Measurements from ENCODE around the gene CORO2A.
"Not testable (repeated sequence)": the region's sequence is repeated elsewhere in the genome, so short reads cannot be mapped to it uniquely, and the experiment has no call there.

The CORO2A gene

DNA sequence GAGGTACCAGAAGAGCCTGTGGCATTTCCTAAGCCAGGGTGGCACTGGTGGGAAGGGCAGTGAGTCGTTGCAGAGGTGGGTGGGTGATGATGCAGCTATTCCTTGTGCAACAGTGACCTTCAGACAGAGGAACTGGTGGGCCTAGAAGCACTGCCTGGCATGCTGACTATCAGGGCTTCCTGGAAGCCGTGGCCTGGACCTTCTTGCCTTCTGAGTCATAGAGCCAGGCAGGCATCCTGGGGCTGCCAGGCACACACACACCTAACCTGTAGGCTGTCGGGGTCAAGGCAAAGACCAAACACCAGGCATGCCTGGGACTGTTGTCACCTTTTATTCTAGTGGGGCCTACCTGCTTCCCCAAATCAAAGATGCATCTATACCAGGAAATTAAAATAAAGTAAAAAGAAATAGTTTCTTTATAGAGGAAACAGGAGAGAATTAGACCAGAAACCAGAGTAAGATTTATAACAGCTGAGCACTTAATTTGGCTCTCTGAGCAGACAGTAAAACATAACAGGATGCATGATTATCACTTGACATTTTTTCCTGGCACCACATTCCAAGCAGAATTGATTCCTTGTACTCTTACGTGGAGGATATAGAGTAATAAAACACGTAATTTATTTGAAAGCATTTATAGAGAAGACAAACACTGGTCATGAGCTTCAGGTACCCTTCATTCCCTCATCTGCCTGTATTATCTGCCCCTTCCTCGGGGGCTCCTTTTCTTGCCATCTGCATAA is 110.8 kb downstream of the CORO2A start:
- no peak for DNase-seq

DNA sequence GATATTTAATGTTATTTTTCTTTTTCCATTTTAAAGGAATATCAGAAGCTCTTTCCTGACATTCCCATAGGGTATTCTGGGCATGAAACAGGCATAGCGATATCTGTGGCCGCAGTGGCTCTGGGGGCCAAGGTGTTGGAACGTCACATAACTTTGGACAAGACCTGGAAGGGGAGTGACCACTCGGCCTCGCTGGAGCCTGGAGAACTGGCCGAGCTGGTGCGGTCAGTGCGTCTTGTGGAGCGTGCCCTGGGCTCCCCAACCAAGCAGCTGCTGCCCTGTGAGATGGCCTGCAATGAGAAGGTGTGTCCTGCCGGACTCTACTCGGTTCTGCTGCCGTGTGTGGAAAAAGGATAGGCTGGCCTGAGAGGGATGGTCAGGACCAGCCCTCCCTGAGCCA is 111.7 kb downstream of the CORO2A start:
- no peak for DNase-seq

GRCh38 chr9:98080326-98080725 is 112.1 kb downstream of the CORO2A start:
- peak; percentile 45 for DNase-seq

GRCh38 chr9:98078895-98079294 is 113.5 kb downstream of the CORO2A start:
- no peak for DNase-seq

GRCh38 chr9:98076514-98076890 is 115.9 kb downstream of the CORO2A start:
- not testable (repeated sequence) for DNase-seq

DNA sequence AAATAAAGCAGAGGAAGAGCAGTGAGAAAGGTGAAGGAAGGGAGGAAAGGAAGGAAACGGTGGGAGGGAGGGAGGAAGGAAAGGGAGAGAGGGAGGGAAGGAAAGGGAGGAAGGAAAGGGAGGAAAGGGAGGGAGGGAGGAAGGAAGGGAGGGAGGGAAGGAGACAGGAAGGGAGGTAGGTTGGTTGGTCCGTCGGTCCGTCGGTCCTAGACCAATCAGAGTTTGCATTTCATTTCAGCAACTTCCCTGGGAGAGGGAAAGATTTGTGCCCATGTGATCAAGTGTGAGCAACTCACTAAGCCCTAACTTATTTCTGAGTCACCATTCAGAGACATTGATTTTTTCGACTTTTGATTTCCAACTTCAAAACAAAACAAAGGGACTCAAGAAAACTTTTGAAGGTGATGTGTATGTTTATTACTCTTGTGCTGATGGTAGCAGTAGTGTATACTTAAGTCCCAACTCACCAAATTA is 117.1 kb downstream of the CORO2A start:
- peak; percentile 48 for DNase-seq

GRCh38 chr9:98074115-98074990 is 118.1 kb downstream of the CORO2A start:
- DNase-seq = peak; percentile 57

DNA sequence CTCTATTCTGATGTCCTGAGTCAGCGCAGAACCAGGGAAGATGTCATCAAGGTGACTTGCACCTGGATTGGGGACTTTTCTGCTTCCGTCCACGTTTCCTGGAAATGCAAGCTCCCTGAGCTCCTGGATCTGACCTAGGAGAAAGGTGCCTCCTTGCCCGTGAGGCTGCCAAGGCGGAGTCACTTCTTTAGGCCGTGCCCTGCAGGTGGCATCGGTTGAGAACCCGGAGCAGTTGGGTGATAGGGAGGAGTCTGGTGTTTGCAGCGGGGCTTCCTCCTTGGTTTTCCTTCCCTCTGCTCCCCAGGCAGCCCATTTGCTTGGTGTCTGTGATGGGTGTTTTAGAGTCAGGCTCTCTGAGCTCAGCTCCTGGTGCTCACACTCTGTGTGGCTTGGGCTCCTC is 120.7 kb downstream of the CORO2A start:
- DNase-seq = no peak
